IgD-negative memory B cell (primary cell): ENCODE data around the gene SF1. TPM values are rescaled to one million over a fixed set of nuclear protein-coding genes. Genes with fewer than 3 reads are reported as not detected.
"Not testable (repeated sequence)": the region's sequence is repeated elsewhere in the genome, so short reads cannot be mapped to it uniquely, and the experiment has no call there.

ENCODE experiments used
- H3K27ac Mint-ChIP-seq, 3 donors: one replicate each; pipeline ENCODE4 v1.8.0; 2020 to 2022; ENCODE audit warnings: mild to moderate bottlenecking in 3 of 3, mixed read lengths in 3 of 3, moderate library complexity in 1 of 3
- H3K27me3 Mint-ChIP-seq: one replicate; pipeline ENCODE4 v1.8.0; 2021; ENCODE audit warnings: mixed read lengths
- H3K36me3 Mint-ChIP-seq: one replicate; pipeline ENCODE4 v1.8.0; 2020; ENCODE audit warnings: mild to moderate bottlenecking, mixed read lengths
- H3K4me1 Mint-ChIP-seq, 3 donors: one replicate each; pipeline ENCODE4 v1.8.0; 2020 to 2022; ENCODE audit warnings: mixed read lengths in 3 of 3, mild to moderate bottlenecking in 1 of 3
- H3K4me3 Mint-ChIP-seq, 4 donors: one replicate each; pipeline ENCODE4 v1.8.0; 2020 to 2022; ENCODE audit warnings: mild to moderate bottlenecking in 4 of 4, mixed read lengths in 4 of 4, moderate library complexity in 3 of 4
- H3K9me3 Mint-ChIP-seq, 3 donors: one replicate each; pipeline ENCODE4 v1.8.0; 2020 to 2021; ENCODE audit warnings: mixed read lengths in 3 of 3, mild to moderate bottlenecking in 1 of 3
- polyA plus RNA-seq: library from polyadenylated mRNA; unstranded; fragments of 300-500 nt; fragmentation: Illumina TruSeq; gene quantifications from one replicate; pipeline ENCODE4 v1.2.3, GENCODE V29; 2021

Gene SF1, protein sequence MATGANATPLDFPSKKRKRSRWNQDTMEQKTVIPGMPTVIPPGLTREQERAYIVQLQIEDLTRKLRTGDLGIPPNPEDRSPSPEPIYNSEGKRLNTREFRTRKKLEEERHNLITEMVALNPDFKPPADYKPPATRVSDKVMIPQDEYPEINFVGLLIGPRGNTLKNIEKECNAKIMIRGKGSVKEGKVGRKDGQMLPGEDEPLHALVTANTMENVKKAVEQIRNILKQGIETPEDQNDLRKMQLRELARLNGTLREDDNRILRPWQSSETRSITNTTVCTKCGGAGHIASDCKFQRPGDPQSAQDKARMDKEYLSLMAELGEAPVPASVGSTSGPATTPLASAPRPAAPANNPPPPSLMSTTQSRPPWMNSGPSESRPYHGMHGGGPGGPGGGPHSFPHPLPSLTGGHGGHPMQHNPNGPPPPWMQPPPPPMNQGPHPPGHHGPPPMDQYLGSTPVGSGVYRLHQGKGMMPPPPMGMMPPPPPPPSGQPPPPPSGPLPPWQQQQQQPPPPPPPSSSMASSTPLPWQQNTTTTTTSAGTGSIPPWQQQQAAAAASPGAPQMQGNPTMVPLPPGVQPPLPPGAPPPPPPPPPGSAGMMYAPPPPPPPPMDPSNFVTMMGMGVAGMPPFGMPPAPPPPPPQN
- polyA plus RNA-seq, result 170 TPM

DNA sequence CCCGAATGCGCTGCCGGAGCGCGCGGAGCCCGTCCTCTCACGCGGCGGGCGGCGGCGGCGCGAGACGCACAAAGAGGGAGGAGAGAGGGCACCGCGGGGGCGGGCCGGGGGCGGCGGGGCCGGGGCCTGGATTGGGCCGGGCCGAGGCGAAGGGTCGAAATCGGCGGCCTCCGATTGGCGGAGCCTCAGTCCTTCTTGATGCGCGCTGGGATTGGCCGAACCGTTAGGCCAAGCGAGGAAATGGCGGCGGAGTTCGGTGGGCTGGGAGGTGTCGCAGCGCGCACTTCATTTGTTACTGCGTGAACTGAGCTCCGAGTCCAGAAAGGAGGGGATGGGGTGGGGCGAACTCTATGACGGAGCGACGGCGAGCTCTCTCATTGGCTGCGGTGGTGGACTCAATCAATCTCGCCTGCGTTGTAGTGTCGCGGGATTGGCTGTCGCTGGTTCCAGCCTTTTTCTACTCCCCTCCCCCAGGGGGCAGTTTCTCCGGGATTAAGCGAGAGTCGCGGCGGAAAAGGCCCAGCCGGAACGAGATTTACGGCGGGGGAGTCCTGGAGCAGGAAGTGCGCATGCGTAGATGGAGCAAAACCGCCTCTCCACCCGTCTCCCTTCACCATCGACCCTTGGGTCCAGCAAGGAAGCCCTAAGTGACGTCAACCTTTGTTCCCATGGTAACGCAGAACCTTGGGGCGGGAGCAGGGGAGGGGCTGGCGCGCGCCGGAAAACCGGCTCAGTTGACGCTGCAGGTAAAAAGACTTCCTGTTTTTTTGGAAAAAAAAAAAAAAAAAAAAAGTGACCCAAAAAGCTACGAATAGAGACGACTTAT, at the start of gene SF1:
TSS of gene SF1 (minus strand) at position 70 of the 826 bp plus-strand sequence. CDS start 150 bp downstream, outside the sequence.
- Mint-ChIP-seq H3K27ac (peak within 1 kb of the TSS; percentile 98 to 100 (median 99)), H3K4me3 (peak within 1 kb of the TSS; percentile 93 to 97 (median 96)), H3K27me3 (no peaks in the 10 kb centered on the region), H3K4me1 (peaks cover 41 to 55% (median 48%) of the 10 kb centered on the region in 3 donors), H3K36me3 (peaks cover 2% of the 10 kb centered on the region), H3K9me3 (no peaks in the 10 kb centered on the region)

DNA sequence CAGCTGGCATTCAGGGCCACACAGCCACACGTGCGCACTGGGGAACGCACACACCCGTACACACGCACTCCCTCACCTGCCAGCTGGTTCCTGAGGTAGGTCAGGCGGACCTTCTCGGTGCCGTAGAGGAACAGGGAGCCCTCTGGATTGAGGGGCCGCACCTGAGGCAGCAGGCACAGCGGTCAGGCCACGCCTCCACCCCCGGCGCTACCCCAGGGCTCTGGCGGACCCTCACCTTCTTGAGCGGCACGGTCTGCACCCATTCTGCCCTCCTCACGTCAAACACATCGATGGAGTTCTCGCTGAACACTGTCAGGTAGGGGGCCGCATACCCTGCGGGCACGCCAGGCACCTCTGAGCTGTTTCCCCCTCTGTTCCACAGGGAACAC, 49.1 kb upstream of the SF1 start:
- H3K4me1 Mint-ChIP-seq, result peaks cover 0 to 2% (median 2%) of the 10 kb centered on the region in 3 donors
- H3K36me3 Mint-ChIP-seq, result peaks cover 6% of the 10 kb centered on the region
- peak overlapping the region in 1 of 4 donors; percentile 12 for H3K4me3 Mint-ChIP-seq
- no peaks in the 10 kb centered on the region for H3K27me3 Mint-ChIP-seq
- no peaks in the 10 kb centered on the region for H3K9me3 Mint-ChIP-seq
- no peak overlapping the region for H3K27ac Mint-ChIP-seq

DNA sequence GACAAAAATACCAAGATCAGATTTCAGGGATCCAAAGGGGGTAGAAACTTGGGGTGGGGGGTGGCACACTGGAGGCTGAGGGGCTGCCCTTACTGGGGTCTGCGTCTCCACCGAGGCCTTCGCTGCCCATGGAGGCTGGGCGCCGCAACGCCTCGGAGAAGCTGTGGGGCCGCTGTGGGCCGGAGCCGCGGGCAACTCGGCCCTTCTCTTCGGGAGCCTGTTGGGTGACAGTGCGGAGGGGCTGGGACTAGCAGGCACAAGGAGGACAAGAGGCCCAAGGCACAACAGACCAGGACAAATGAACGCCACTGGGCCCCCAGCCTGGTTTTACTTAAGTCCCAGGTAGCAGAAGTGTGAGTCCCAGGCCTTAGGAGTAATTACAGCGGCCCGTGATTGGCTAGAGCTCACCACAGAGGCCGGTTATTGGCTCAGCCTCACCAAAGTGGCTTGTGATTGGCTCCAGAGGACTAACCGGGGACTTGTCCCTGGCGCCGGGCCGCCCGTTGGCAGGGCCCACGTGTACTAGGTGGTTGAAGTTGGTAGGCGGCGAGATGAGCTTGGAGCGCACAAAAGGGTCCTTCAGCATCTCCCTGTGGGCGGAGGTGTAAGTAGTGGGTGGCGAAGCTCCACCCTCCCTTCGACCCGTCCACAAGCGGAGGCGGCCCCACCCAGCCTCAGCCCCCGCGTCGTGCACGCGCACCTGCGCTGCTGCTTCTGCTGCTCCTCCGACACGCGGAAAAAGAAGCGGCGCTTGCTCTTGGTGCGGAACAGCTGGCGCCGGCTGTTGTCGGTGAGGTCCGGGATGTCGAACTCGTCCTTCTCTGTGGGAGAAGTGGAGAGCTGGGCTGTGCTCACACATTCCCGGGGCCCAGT, 48.5 kb upstream of the SF1 start:
- H3K27me3 Mint-ChIP-seq, result no peaks in the 10 kb centered on the region
- peaks cover 5% of the 10 kb centered on the region for H3K36me3 Mint-ChIP-seq
- H3K9me3 Mint-ChIP-seq, result no peaks in the 10 kb centered on the region
- peaks cover 0 to 2% (median under 1%) of the 10 kb centered on the region in 3 donors for H3K4me1 Mint-ChIP-seq
- no peak overlapping the region for H3K4me3 Mint-ChIP-seq
- no peak overlapping the region for H3K27ac Mint-ChIP-seq

DNA sequence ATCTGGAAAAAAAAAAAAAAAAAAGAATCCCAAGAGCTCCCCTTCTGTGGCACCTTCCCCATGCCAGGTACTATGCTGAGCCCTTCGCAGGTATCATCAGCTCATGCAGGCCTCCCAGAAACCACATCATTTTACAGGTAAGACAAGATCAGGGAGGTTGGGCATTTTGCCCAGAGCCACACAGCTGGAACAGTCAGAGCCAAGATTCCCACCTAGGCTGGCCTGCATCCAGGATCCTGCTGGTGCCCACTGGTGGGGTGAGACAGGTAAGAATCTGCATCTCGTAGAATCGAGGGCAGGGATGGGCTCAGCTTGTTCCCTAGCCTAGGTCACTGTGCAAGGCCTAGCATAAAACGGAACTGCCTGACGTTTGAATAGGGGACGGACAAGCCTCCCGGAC, 47.7 kb upstream of the SF1 start:
- Mint-ChIP-seq H3K27me3 (no peaks in the 10 kb centered on the region), H3K4me1 (peaks cover 0 to 2% (median 0%) of the 10 kb centered on the region in 3 donors), H3K27ac (no peak overlapping the region), H3K36me3 (peaks cover 5% of the 10 kb centered on the region), H3K4me3 (no peak overlapping the region), H3K9me3 (no peaks in the 10 kb centered on the region)

DNA sequence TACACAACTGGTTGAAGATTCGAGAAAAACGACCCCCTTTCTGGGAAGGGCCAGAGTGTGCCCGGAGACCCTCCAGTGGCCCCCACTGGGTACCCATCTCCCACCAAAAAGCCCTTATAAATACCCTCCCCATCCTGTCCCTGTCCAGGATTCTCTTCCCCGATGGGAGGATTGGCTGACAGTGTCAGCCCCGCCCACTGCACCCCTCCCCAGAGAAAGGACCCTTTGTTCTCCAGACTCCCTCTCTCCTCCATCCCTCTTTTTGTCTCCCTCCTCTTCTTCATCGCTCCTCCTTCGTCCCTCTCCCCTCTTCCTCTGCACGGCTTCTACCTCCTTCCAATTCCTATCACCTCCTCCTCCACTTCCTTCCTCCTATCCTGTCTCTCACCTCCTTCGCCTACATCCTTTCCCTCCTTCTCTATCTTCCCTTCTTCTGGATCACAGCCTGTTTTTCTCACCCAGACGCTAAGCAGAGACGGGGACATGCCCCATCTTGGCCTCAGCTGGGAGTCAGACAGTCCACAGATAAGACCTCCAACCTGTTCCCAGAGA, 45.3 kb upstream of the SF1 start:
- Mint-ChIP-seq H3K27me3 (no peaks in the 10 kb centered on the region), H3K9me3 (no peaks in the 10 kb centered on the region), H3K27ac (no peak overlapping the region), H3K36me3 (peaks cover 5% of the 10 kb centered on the region), H3K4me3 (no peak overlapping the region), H3K4me1 (peaks cover 0 to 2% (median 0%) of the 10 kb centered on the region in 3 donors)

DNA sequence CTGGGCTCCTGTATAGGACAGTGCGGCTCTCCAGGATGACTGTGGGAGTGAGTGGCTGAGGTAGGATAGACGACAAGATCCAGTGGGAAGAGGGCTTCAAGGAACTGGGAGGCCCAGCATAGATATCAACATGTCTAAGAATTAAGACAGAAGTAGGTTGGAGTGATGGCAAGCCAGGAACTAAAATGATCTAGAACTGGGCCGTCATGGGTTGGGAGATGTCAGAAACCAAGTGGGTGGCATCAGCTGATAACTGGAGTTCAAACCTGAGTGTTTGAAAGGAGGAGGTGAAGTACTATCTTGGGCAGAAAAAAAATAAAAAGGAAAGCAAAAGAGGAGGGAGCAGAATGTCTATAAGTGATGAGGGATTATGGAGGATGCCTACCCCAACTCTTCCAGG, 39.1 kb upstream of the SF1 start:
- no peaks in the 10 kb centered on the region for H3K9me3 Mint-ChIP-seq
- H3K4me1 Mint-ChIP-seq, result peaks cover 8 to 17% (median 8%) of the 10 kb centered on the region in 3 donors
- H3K27ac Mint-ChIP-seq, result peak overlapping the region in 1 of 3 donors; percentile 93
- no peaks in the 10 kb centered on the region for H3K27me3 Mint-ChIP-seq
- H3K36me3 Mint-ChIP-seq, result no peaks in the 10 kb centered on the region
- H3K4me3 Mint-ChIP-seq, result no peak overlapping the region

DNA sequence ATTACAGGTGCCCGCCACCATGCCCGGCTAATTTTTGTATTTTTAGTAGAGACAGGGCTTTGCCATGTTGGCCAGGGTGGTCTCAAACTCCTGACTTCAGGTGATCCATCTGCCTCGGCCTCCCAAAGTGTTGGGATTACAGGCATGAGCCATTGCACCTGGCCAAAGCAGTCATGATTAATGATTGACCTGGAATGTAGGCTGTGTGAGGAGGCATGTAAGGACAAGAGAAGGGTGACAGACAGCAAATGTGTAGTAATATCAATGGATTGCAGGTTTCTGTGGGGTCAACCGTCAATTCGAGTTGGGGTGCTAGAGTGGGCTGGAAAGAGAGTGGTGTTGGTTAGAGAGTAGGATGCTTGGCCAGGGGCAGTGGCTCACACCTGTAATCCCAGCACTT, 37.1 kb upstream of the SF1 start:
- Mint-ChIP-seq H3K4me1 (peaks cover 10 to 18% (median 15%) of the 10 kb centered on the region in 3 donors), H3K4me3 (peak overlapping the region in 1 of 4 donors; percentile 81)
- not testable (repeated sequence) for H3K27ac Mint-ChIP-seq, H3K27me3 Mint-ChIP-seq, H3K9me3 Mint-ChIP-seq, H3K36me3 Mint-ChIP-seq

DNA sequence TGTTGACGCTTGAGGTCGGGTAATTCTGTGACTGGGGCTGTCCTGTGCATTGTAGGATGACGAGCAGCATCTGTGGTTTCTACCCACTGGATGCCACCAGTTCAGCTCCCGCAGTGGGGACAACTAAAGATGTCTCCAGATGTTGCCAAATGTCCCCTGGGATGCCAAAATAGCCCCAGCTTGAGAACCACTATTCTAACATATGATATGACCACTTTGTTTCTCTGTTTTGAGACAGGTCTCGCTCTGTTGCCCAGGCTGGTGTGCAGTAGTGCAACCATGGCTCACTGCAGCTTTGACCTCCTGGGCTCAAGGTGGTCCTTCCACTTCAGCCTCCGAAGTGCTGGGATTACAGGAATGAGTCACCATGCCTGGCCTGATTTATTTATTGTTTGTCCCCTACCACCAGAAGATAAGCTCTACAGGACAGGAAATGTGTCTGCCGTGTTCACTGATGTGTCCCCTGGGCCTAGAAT, 36.4 kb upstream of the SF1 start:
- no peaks in the 10 kb centered on the region for H3K9me3 Mint-ChIP-seq
- no peaks in the 10 kb centered on the region for H3K27me3 Mint-ChIP-seq
- no peaks in the 10 kb centered on the region for H3K36me3 Mint-ChIP-seq
- peak overlapping the region; percentile 24 to 80 (median 50) for H3K4me3 Mint-ChIP-seq
- peak overlapping the region; percentile 77 to 94 (median 90) for H3K27ac Mint-ChIP-seq
- peaks cover 15 to 19% (median 17%) of the 10 kb centered on the region in 3 donors for H3K4me1 Mint-ChIP-seq

DNA sequence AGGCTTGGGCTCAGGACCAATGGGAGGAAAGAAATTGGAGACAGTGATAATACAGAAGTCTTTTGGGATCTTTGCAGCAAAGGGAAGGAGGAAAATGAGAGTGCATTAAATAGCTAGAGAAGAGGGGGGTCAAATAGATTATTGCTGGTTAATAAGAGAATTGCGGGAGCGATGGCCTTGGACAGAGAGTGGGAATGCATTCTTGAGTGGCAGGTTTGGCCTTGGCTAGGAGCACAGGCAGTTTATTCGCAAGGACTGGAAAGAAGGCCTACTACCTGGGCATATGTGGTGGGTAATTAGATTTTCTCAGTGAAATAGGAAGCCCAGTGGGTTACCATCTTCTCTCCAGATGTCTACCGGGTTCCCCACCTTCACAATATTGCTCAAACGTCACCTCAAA, 35.5 kb upstream of the SF1 start:
- H3K36me3 Mint-ChIP-seq, result no peaks in the 10 kb centered on the region
- no peaks in the 10 kb centered on the region for H3K9me3 Mint-ChIP-seq
- peaks cover 18 to 26% (median 22%) of the 10 kb centered on the region in 3 donors for H3K4me1 Mint-ChIP-seq
- H3K27ac Mint-ChIP-seq, result peak overlapping the region in 1 of 3 donors; percentile 83
- H3K4me3 Mint-ChIP-seq, result peak overlapping the region in 1 of 4 donors; percentile 64
- no peaks in the 10 kb centered on the region for H3K27me3 Mint-ChIP-seq

DNA sequence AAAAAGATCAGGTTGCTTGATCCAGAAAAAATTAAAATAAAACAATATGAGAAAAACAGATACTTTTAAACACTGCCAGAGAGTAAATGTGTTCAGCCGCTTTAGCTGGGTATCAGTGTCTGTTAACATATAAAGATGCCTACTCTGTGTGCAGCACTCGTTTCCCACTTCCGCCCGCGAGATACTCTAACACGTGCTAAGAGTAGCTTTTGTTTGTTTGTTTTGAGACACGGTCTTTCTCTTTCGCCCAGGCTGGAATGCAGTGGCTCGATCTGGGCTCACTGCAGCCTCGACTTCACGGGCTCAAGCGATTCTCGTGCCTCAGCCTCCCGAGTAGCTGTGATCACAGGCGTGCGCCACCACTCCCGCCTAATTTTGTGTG, 32.5 kb upstream of the SF1 start:
- H3K27me3 Mint-ChIP-seq, result no peaks in the 10 kb centered on the region

DNA sequence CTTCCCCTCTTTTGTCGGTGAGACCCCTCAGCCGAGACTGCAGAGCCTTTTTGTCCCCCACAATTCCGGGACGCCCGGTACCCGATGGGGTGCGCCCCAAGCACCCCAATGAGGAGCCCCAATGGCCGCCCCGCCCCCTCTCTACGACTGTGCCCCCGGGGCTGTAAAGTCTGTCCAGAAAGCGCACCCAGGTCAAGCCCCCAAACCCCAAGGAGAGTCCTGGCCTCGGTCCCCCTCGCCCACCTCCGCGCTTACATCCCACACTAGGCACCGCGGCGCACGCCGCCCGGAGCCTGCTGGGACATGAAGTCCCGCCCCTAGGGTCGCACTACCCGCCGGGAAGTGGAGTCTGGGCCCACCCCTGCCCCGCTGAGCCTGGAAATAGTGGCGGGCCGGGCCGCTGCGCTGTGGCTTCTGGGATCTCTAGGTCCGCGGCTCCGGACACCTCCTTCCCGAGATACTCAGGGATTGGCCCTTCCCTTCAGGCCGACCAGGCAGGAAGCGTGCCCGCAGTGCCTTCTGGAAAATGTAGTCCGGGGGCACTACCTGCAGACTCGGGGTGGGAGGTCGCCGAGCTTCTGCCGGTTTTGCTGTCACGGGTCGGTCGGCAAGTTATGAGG, 32.0 kb upstream of the SF1 start, which contains the start of gene MEN1:
TSS of gene MEN1 (minus strand) at position 281 of the 620 bp plus-strand sequence. CDS start 442 bp downstream, outside the sequence.
- peak within 1 kb of the TSS; percentile 69 to 87 (median 86) for H3K27ac Mint-ChIP-seq
- H3K4me1 Mint-ChIP-seq, result peaks cover 21 to 26% (median 22%) of the 10 kb centered on the region in 3 donors

More for the DNA sequence above, 32.5 kb upstream of the SF1 start:
- peak overlapping the region; percentile 69 to 87 (median 86) for H3K27ac Mint-ChIP-seq
- peak overlapping the region; percentile 93 to 98 (median 96) for H3K4me3 Mint-ChIP-seq
- H3K36me3 Mint-ChIP-seq, result peaks cover 2% of the 10 kb centered on the region
- H3K4me1 Mint-ChIP-seq, result peaks cover 22 to 29% (median 23%) of the 10 kb centered on the region in 3 donors
- H3K9me3 Mint-ChIP-seq, result no peaks in the 10 kb centered on the region

DNA sequence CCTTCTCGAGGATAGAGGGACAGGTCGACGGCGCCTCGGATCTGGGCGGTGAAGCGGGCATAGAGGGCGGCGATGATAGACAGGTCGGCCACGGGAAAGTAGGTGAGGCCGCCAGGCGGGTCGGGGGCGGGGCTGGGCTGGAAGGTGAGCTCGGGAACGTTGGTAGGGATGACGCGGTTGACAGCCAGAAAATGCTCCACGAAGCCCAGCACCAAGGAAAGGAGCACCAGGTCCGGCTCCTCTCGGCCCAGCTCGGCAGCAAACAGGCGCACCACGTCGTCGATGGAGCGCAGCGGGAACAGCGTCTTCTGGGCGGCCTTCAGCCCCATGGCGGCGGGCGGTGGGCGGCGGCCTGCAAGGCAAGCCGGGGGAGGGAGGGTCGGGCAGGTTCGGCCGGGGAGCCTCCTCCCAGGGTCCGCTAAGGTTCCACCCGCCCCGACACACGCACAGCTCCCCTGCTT, 31.5 kb upstream of the SF1 start:
- peaks cover 2% of the 10 kb centered on the region for H3K36me3 Mint-ChIP-seq
- H3K4me3 Mint-ChIP-seq, result peak overlapping the region; percentile 93 to 98 (median 96)
- peak overlapping the region; percentile 62 to 86 (median 74) for H3K27ac Mint-ChIP-seq
- peaks cover 20 to 23% (median 20%) of the 10 kb centered on the region in 3 donors for H3K4me1 Mint-ChIP-seq
- no peaks in the 10 kb centered on the region for H3K9me3 Mint-ChIP-seq
- H3K27me3 Mint-ChIP-seq, result no peaks in the 10 kb centered on the region

More for the DNA sequence above, 32.0 kb upstream of the SF1 start, which contains the start of gene MEN1:
- Mint-ChIP-seq H3K36me3 (peaks cover 2% of the 10 kb centered on the region), H3K4me3 (peak within 1 kb of the TSS; percentile 93 to 98 (median 96)), H3K9me3 (no peaks in the 10 kb centered on the region), H3K27me3 (no peaks in the 10 kb centered on the region)

DNA sequence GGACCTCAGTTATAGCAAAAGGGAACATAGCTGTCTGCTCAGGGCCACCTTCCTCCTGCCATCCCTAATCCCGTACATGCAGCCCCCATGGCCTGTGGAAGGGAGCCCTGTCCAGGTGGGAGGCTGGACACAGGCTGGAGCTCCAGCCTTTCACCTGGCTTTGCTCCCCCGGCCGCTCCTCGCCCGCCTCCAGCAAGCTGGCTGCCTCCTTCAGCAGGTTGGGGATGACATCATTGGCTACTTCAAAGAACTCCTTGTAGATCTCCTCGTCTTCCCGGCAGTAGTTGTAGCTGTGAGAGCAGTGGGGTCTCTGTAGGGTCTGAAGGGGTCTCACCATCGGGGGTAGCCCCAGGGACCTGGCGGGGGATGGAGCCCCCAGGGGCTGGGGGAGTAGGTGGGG, 27.1 kb upstream of the SF1 start:
- Mint-ChIP-seq H3K4me1 (peaks cover 15 to 27% (median 23%) of the 10 kb centered on the region in 3 donors), H3K27ac (no peak overlapping the region), H3K36me3 (peaks cover 2% of the 10 kb centered on the region), H3K9me3 (no peaks in the 10 kb centered on the region), H3K27me3 (no peaks in the 10 kb centered on the region), H3K4me3 (peak overlapping the region in 2 of 4 donors; percentile 31 to 57)
